ENCODE results near the gene AAK1.

The AAK1 gene

GRCh38 chr2:69481421-69481820 lies 162.1 kb downstream of the AAK1 start:
- no peak overlapping the region for H3K4me2 ChIP-seq (ENCODE audit: low read length)
- no peak overlapping the region for H3K4me3 ChIP-seq (ENCODE audit: low read length)
- no peaks in the 10 kb centered on the region for H3K9me3 ChIP-seq (ENCODE audit: control insufficient read depth, insufficient read depth, low read length)
- no peak overlapping the region for H3K27ac ChIP-seq (ENCODE audit: low read depth, low read length)
- no peaks in the 10 kb centered on the region for H3K79me2 ChIP-seq (ENCODE audit: control insufficient read depth, low read length)
- H4K20me1 ChIP-seq (ENCODE audit: control insufficient read depth, insufficient read depth, low read depth, low read length) = no peaks in the 10 kb centered on the region
- H3K9me2 ChIP-seq (replicated peaks; ENCODE audit: control insufficient read depth, low read length) = no peaks in the 10 kb centered on the region
- peaks cover 21% of the 10 kb centered on the region for H3K27me3 ChIP-seq (ENCODE audit: control insufficient read depth, low read length)
- H3K4me1 ChIP-seq (ENCODE audit: control insufficient read depth, low read length) = peaks cover 10% of the 10 kb centered on the region
- no peaks in the 10 kb centered on the region for H3F3A ChIP-seq (ENCODE audit: control insufficient read depth, insufficient read depth)
- no peaks in the 10 kb centered on the region for H3K36me3 ChIP-seq (ENCODE audit: control insufficient read depth, low read length)
- TF ChIP-seq CTCF (IDR thresholded peaks at IDR 0.05; ENCODE audit: low read depth, low read length, poor library complexity, severe bottlenecking) = no peak
- no peak for TF ChIP-seq EZH2phosphoT487 (IDR thresholded peaks at IDR 0.05; ENCODE audit: borderline replicate concordance, low read length)

- H3K4me2 ChIP-seq (ENCODE audit: low read length) = no peak overlapping the region
- no peaks in the 10 kb centered on the region for H3K36me3 ChIP-seq (ENCODE audit: control insufficient read depth, low read length)
- H3F3A ChIP-seq (ENCODE audit: control insufficient read depth, insufficient read depth) = no peaks in the 10 kb centered on the region
- no peak overlapping the region for H3K4me3 ChIP-seq (ENCODE audit: low read length)
- H3K9me3 ChIP-seq (ENCODE audit: control insufficient read depth, insufficient read depth, low read length) = no peaks in the 10 kb centered on the region
- H3K9me2 ChIP-seq (replicated peaks; ENCODE audit: control insufficient read depth, low read length) = no peaks in the 10 kb centered on the region
- H3K27me3 ChIP-seq (ENCODE audit: control insufficient read depth, low read length) = peaks cover 4% of the 10 kb centered on the region; the same call in 1 of the 2 replicates
- H4K20me1 ChIP-seq (ENCODE audit: control insufficient read depth, insufficient read depth, low read depth, low read length) = no peaks in the 10 kb centered on the region
- TF ChIP-seq EZH2phosphoT487 (IDR thresholded peaks at IDR 0.05; ENCODE audit: borderline replicate concordance, low read length) (no peak), CTCF (IDR thresholded peaks at IDR 0.05; ENCODE audit: low read depth, low read length, poor library complexity, severe bottlenecking) (no peak)
- H3K4me1 ChIP-seq (ENCODE audit: control insufficient read depth, low read length) = peaks cover 5% of the 10 kb centered on the region
- no peak overlapping the region for H3K27ac ChIP-seq (ENCODE audit: low read depth, low read length)
- no peaks in the 10 kb centered on the region for H3K79me2 ChIP-seq (ENCODE audit: control insufficient read depth, low read length)
These were observed 165.9 kb downstream of the AAK1 start for GRCh38 chr2:69477627-69478026.

GRCh38 chr2:69474688-69475087 lies 168.9 kb downstream of the AAK1 start:
- H3K4me2 ChIP-seq (ENCODE audit: low read length) = no peak overlapping the region
- no peaks in the 10 kb centered on the region for H4K20me1 ChIP-seq (ENCODE audit: control insufficient read depth, insufficient read depth, low read depth, low read length)
- no peak overlapping the region for H3K27ac ChIP-seq (ENCODE audit: low read depth, low read length)
- no peak overlapping the region for H3K4me3 ChIP-seq (ENCODE audit: low read length)
- no peaks in the 10 kb centered on the region for H3F3A ChIP-seq (ENCODE audit: control insufficient read depth, insufficient read depth)
- peaks cover 21% of the 10 kb centered on the region for H3K27me3 ChIP-seq (ENCODE audit: control insufficient read depth, low read length)
- peaks cover 5% of the 10 kb centered on the region; the same call in 1 of the 2 replicates for H3K4me1 ChIP-seq (ENCODE audit: control insufficient read depth, low read length)
- H3K9me2 ChIP-seq (replicated peaks; ENCODE audit: control insufficient read depth, low read length) = no peaks in the 10 kb centered on the region
- H3K9me3 ChIP-seq (ENCODE audit: control insufficient read depth, insufficient read depth, low read length) = no peaks in the 10 kb centered on the region
- no peaks in the 10 kb centered on the region for H3K79me2 ChIP-seq (ENCODE audit: control insufficient read depth, low read length)
- H3K36me3 ChIP-seq (ENCODE audit: control insufficient read depth, low read length) = no peaks in the 10 kb centered on the region
- no peak for TF ChIP-seq EZH2phosphoT487 (IDR thresholded peaks at IDR 0.05; ENCODE audit: borderline replicate concordance, low read length)
- no peak for TF ChIP-seq CTCF (IDR thresholded peaks at IDR 0.05; ENCODE audit: low read depth, low read length, poor library complexity, severe bottlenecking)

All from DOHH2 (cell line).